Islet of Langerhans (tissue), 1 donor: ENCODE results near the gene UCKL1.
"Not testable (repeated sequence)": the region's sequence is repeated elsewhere in the genome, so short reads cannot be mapped to it uniquely, and the experiment has no call there.

Experiments used
- FAIRE-seq: peaks from one replicate; lab custom pipeline; 2011; peaks lifted over from hg19 to GRCh38; lab: Jason Lieb, UNC

Gene UCKL1

DNA sequence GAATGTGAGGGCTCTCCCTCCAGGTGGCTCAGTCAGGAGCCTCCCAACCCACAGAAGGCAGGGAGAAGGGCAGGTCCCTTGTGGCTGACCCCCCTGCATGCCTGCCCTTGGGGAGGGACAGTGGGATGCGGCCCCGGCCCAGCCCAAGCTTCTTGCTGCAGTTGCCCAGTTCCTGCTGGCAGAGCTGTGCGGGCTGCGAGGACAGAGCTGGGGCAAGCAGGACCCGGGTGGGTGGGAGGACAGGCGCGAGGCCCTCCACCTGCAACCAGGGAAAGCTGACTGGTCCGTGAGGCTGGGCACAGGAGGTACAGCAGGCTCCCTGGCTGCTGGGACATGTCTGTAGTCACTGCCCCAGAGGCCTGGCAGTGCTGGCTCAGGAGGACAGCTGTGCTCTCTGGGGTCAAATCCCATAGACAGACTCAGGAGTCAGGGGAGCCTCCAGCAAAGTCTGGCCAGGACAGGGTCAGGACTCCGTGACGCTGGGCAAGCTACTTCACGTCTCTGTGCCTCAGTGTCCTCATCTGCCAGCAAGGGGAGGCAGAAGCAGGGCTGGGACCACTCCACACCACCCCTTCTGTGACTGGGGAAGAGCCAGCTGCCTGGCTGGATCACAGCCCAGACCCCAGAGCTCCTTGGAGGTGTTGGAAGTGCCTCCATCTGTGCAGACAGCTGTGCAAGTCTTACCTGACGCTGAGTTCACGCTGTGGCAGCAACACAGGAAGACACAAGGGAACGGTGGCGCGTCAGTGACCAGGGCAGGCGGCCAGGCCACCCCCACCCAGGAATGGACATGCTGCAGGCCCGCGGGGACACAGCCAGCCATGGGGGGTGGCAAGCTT, 13.0 kb downstream of the UCKL1 start:
- no peak for FAIRE-seq

DNA sequence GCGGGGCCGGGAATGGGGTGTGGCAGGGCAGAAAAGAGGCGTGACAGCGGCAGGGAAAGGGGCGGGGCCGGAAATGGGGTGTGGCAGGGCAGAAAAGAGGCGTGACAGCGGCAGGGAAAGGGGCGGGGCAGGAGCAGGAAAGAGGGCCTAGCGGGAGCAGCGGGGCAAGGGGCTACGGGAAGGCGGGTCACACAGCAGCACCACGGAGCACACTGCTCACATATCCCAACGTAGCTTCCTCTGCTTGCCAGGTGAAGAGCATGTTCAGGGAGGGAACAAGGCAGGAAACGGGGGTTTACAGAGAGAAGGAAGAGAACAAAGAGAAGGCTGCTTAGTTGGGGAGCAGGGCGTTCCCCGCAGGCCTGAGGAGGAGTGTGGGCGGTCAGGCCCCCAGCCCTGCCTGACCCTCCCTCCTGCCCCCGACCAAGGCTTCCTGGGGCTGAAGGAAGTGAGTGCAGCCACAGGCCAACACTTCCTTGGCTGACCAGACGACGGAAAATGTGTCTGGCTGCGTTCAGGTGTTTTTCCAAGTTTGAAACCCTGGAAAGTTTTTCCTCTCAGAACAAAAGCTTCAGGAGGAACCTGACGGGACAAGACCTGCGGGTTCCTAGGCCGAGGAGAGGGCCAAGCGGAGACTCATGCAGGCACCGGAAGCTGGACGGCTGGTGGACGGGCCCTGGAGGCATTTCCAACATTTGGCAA, 13.8 kb downstream of the UCKL1 start:
- FAIRE-seq = no peak

DNA sequence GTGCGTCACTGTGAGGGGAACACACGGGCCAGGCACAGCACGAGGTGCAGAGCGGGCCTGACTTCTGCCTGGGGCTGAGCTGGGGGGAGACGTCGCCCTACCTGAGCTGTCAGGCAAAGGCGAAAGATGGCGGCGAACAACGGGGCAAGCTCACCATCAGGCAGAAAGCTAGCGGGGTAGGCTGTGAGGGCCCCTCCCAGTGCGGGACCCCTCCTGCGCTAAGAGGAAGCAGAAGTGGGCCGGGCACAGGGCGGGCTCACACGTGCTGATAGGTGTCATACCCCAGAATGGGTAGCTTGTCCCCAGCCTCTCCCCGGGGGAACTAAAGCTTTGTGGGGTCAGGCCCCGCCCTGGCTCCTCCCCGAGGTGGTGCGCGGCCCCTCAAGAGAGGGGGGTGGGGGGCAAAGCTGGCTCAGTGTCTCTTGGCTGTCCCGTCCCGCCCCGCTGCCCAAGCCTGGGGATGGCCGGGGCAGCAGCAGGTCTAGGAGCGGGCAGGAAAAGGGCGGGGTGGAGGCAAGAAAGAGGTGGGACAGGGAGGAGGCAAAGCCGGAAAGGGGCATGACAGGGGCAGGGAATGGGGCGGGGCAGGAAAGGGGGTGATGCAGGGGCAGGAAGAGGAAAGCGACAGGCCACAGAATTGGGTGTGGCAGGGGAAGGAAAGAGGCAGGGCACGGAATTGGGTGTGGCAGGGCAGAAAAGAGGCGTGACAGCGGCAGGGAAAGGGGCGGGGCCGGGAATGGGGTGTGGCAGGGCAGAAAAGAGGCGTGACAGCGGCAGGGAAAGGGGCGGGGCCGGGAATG, 14.7 kb downstream of the UCKL1 start:
- no peak for FAIRE-seq

GRCh38 chr20:63940472-63941266, 15.5 kb downstream of the UCKL1 start:
- FAIRE-seq = no peak

GRCh38 chr20:63940071-63940471, 16.1 kb downstream of the UCKL1 start:
- FAIRE-seq = no peak

- no peak for FAIRE-seq
Measured at GRCh38 chr20:63939061-63939935, 16.9 kb downstream of the UCKL1 start.

DNA sequence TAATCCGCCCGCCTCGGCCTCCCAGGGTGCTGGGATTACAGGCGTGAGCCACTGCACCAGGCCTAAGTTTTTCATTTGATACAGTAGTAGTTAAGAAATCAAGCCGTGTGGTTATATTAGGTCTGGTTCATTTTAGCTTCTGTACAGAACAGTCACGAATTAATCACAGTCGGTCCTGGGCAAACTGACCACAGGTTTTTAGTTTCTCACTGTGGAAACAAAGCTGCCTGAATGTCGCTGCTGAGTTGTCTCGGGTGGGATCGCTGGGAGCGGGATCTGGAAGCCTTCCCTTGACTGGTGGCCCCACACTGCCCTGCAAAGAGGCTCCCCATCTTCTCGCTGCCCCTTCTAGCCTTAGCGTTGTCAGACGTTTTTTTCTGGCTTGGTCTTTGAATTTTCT, 18.6 kb downstream of the UCKL1 start:
- FAIRE-seq = no peak

DNA sequence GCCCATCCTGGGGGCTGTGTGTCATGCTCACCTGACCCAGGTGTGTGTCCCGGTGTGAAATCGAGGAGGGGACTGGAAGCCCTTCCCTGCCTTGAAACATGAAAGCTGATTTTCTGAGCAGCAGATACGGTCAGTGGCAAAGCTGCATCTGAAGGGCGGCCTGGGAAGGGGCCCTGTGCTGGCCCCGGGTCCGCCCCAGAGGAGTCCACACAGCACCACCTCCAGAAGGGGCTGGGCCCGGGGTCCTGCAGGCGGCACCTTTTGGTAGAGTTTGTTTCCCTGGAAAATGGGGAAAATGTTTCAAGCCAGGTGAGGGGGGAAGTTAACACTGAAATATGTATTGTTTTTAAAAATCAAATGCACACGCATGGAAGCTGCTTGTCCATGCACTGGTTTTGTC, 20.8 kb downstream of the UCKL1 start:
- FAIRE-seq = no peak

DNA sequence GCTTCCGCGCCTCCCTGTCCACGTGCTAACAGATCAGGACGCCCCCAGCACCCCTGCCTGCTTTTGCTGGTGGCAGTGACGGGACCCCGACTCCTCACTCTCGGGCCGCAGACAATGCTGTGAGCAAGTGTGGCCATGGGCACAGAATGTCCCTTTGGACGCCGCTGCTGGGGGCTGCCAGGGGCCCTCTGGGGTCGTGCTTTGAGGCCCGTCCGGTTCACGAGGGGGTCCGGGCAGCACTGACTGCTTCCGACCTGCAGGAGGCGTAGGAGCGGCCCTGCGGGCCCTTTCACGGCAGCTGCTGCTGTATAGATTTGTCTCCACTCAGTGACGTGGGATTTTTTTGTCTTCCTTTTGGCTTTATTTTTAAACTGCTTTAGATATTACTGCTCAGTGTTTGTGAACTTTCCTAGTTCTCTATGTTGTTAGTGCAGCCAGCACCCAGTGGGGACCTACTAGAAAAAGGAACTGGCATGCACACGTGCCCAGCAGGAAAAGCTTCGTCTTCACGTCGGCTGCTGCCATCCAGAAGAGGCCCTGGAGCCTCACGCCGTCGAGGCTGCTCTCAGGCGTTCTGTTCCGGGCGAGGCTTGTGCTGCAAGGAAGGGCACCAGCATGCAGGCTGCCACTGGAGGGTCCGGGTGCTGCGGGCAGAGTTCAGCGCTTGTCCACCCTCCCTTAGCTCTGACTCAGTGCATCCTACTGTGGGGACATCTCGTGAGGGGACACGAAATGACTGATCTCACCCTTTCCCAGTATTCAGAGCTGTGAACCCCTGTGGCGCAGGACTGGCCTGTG, 21.7 kb downstream of the UCKL1 start:
- no peak for FAIRE-seq

- no peak for FAIRE-seq
Measured at GRCh38 chr20:63933646-63934045, 22.6 kb downstream of the UCKL1 start.

DNA sequence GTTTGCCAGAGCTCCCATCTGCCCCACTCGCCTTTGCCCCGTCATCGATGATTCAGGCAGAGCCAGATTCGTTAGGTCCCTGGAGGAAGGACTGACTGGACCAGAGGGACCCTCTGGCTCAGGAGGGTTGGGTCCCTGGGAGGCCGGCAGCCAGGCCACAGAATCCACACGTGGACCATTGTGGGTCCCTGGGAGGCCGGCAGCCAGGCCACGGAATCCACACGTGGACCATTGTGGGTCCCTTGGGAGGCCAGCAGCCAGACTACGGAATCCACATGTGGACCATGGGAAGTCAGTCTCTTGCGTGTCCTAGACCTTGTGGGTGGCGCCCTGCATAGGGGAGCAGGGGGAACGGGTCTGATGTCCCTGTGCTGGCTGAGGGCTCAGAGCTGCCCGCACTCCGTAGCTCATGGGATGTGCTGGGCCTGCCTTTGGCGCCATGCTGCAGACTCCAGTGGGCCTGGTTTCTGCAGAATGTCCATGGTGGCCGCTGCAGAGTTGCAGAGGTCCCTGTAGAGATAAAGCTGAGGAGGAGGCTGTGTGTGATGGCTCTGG, 23.5 kb downstream of the UCKL1 start:
- no peak for FAIRE-seq

DNA sequence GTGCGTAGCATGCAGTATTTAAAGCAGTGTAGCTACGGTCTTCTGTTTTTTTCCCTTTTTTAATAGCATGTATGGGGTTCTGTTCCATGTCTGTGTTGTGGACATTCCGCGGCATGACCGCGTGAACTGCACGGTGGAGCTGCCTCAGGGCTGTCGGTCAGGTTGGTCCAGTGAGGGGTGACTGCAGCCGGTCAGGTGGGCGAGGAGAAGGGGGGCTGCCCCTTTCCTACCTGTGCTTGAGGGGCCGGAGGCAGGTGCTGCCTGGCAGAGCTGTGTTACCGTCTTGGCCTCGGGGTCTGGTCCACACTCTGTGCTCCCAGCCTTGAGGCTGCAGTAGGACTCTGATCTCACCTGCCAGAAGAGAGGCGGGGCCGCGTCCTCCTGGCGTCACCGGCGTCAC, 24.5 kb downstream of the UCKL1 start:
- no peak for FAIRE-seq

DNA sequence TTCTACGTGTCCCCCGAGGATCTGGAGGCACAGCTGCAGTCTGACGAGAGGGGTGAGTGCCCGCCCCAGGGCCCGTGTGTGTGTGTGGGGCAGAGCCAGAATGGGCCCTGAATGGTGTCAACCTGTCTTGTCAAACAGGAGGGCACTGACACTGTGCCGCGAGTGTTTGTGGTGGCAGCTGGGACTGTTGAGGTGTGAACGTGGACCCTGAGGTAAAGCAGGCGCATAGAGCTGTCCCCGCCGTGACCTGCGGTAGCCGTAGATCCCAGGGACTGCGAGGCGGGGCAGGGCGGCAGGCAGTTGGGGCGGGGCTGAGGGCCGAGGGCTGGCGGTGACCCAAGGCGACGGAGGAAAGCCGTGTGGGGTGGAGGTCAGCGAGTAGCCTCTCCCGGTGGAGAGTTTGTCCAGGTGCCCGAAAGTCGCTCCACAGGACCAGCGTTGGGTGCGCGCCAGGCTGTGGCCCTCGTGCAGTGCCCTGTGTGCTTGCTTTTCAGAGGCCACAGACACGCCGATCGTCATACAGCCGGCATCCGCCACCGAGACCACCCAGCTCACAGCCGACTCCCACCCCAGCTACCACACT, 25.2 kb downstream of the UCKL1 start:
- no peak for FAIRE-seq

DNA sequence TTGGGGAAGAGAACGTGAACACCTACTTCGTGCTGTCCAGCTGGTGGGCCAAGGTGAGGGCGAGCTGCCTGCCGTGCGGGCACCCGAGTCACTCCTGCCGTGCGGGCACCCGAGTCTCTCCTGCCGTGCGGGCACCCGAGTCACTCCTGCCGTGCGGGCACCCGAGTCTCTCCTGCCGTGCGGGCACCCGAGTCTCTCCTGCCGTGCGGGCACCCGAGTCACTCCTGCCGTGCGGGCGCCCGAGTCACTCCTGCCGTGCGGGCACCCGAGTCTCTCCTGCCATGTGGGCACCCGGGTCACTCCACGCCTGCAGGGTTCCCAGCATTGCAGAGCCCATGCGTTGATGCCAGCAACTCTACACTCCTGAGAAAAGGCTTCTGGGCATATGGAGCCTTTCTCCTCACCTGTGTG, 26.7 kb downstream of the UCKL1 start:
- not testable (repeated sequence) for FAIRE-seq

DNA sequence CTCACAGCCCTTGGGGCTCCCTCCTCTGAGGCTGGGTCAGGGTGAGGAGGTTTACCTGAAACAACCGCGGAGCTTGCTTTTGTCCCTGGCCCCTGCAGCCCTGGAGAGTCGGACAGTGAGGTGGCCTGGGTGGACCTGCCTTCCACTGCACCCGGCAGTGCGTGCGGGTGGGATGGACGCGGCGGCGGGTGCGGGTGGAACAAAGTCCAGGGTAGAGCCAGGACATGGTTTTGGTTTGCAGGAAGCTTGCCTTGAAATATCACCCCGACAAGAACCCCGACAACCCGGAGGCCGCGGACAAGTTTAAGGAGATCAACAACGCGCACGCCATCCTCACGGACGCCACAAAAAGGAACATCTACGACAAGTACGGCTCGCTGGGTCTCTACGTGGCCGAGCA, 27.1 kb downstream of the UCKL1 start:
- FAIRE-seq = no peak

DNA sequence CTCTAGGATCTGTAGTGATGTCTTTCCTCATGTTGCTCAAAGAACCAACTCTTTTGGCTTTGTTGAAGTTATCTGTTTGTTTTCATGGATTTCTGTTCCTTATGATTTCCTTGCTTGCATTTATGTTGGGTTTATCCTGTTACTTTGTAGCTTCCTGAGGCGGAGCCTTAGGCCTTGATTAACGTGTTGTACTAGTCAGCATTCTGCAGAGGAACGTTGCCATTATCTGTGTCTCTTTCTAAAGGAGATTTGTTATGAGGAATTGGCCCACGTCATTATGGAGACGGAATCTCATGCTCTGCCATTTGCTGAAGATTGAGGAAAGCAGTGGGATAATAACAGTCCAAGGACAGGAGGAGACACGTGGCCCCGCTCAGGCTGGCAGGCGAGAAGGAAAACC, 29.9 kb downstream of the UCKL1 start:
- no peak for FAIRE-seq

GRCh38 chr20:63924241-63924640, 32.0 kb downstream of the UCKL1 start:
- FAIRE-seq = no peak

DNA sequence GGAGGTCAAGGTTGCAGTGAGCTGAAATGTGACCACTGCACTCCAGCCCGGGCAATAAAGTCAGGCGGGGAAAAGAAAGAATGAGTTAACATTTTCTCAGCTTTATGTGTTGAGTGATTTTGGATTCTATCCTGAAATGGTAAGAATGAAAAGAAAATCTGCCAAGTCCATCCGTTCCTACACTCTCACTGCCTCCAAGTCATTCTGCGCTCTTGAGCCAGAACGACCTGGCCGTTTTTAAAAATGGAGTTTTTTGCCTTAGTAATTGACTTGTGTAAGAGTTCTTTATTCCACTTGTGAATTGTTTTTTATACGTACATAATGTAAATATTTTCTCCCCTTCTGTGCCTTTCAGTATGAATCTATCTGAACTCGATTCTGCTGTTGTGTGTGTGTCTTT, 32.6 kb downstream of the UCKL1 start:
- FAIRE-seq = no peak

DNA sequence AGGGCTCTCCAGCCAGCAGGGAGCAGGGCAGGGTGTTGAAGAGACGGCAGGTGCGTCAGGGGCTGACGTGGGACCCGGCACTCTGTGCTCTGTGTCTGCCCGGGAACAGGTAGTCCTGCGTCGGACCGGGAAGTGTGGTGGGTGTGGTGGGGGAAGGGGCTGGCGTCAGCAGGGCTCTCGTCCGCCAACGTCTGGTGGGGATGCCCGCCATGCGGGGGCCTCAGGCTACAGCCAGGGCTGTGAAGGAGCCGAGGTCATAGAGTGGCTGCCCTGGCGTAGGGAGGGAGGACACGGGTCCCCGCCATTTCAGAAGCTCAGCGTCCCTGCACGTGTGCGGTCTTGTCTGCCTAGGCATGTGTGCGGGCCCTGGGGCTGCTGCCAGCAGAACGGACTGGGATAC, 36.0 kb downstream of the UCKL1 start:
- no peak for FAIRE-seq

DNA sequence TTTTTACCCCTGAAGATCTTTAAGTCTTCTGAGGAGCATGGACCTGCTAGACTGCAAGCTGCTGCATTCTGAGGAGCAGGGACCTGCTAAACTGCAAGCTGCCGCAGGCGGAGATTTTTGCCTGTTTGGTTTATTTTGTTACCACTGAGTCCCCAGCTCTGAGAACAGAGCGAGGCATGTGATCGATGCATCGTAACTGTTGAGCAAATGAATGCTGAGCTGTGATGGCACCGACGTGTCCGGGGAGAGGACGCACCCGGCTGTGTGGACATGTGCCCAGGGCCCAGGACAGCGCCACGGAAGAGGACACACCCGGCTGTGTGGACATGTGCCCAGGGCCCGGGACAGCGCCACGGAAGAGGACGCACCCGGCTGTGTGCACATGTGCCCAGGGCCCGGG, 37.1 kb downstream of the UCKL1 start:
- no peak for FAIRE-seq
